Effector memory CD4-positive, alpha-beta T cell (primary cell): Measurements from ENCODE around the gene GRAP.
"Not testable (repeated sequence)": the region's sequence is repeated elsewhere in the genome, so short reads cannot be mapped to it uniquely, and the experiment has no call there.

Experiments used
- DNase-seq, 3 donors: peaks; one replicate each; pipeline ENCODE4 v3.0.0-alpha.2; 2020
- H3K27ac ChIP-seq: 2 replicates; pipeline ENCODE4 v1.7.0; 2013; ENCODE audit warnings: mild to moderate bottlenecking, low read length, moderate library complexity; ENCODE audit not compliant: insufficient read depth, poor library complexity, severe bottlenecking
- H3K27me3 ChIP-seq: replicated peaks from 2 replicates; pipeline ENCODE4 v1.7.0; 2013; ENCODE audit warnings: mild to moderate bottlenecking, low read length; ENCODE audit not compliant: insufficient read depth, control insufficient read depth, poor library complexity, severe bottlenecking
- H3K36me3 ChIP-seq: 2 replicates; pipeline ENCODE4 v1.7.0; 2013; ENCODE audit warnings: mild to moderate bottlenecking, low read length, moderate library complexity; ENCODE audit not compliant: control insufficient read depth, insufficient read depth
- H3K4me1 ChIP-seq: 2 replicates; pipeline ENCODE4 v1.7.0; 2013; ENCODE audit warnings: low read length, mild to moderate bottlenecking; ENCODE audit not compliant: control insufficient read depth, insufficient read depth, poor library complexity, severe bottlenecking
- H3K4me3 ChIP-seq: 2 replicates; pipeline ENCODE4 v1.7.0; 2013; ENCODE audit warnings: low read length, low read depth, mild to moderate bottlenecking; ENCODE audit not compliant: insufficient read depth, poor library complexity, severe bottlenecking
- H3K9me3 ChIP-seq: 2 replicates; pipeline ENCODE4 v1.7.0; 2013; ENCODE audit warnings: mild to moderate bottlenecking, low read length, moderate library complexity; ENCODE audit not compliant: control insufficient read depth
- total RNA-seq, 3 donors: gene quantifications; one replicate each; lab custom pipeline; 2026; lab: John Stamatoyannopoulos, UW

Gene GRAP
- total RNA-seq: 17.0 to 39.8 (median 34.1) reads per million in 3 donors

- H3K36me3 ChIP-seq, H3K4me1 ChIP-seq, H3K27me3 ChIP-seq, H3K9me3 ChIP-seq, DNase-seq, H3K27ac ChIP-seq, H3K4me3 ChIP-seq: not testable (repeated sequence)
Observed at GRCh38 chr17:19046782-19047375, at the start of gene GRAP. Gene GRAP (minus strand): TSS chr17:19046957. CDS start chr17:19046926, 31 bp downstream.

- H3K27me3 ChIP-seq, H3K4me1 ChIP-seq, H3K9me3 ChIP-seq, H3K36me3 ChIP-seq, H3K4me3 ChIP-seq, DNase-seq, H3K27ac ChIP-seq: not testable (repeated sequence)
Observed at GRCh38 chr17:19093684-19094438, 47.1 kb upstream of the GRAP start.

- H3K36me3 ChIP-seq, H3K9me3 ChIP-seq, H3K27me3 ChIP-seq, DNase-seq, H3K4me3 ChIP-seq, H3K4me1 ChIP-seq, H3K27ac ChIP-seq: not testable (repeated sequence)
Observed at GRCh38 chr17:19092737-19093683, 46.3 kb upstream of the GRAP start.

- H3K4me1 ChIP-seq, H3K36me3 ChIP-seq, DNase-seq, H3K27me3 ChIP-seq, H3K9me3 ChIP-seq, H3K27ac ChIP-seq, H3K4me3 ChIP-seq: not testable (repeated sequence)
Observed at GRCh38 chr17:19090058-19090772, 43.5 kb upstream of the GRAP start.

- H3K9me3 ChIP-seq, H3K4me1 ChIP-seq: not testable (repeated sequence)
Observed at GRCh38 chr17:19088804-19089685, 42.3 kb upstream of the GRAP start.

GRCh38 chr17:19077386-19077785 lies 30.6 kb upstream of the GRAP start:
- H3K4me1 ChIP-seq, DNase-seq, H3K27me3 ChIP-seq, H3K9me3 ChIP-seq, H3K27ac ChIP-seq, H3K36me3 ChIP-seq, H3K4me3 ChIP-seq: not testable (repeated sequence)

More at GRCh38 chr17:19088804-19089685, 42.3 kb upstream of the GRAP start:
- DNase-seq, H3K27ac ChIP-seq, H3K36me3 ChIP-seq, H3K4me3 ChIP-seq, H3K27me3 ChIP-seq: not testable (repeated sequence)

GRCh38 chr17:19076398-19077192 lies 29.8 kb upstream of the GRAP start:
- H3K4me3 ChIP-seq, H3K36me3 ChIP-seq, H3K4me1 ChIP-seq, H3K9me3 ChIP-seq, H3K27me3 ChIP-seq, H3K27ac ChIP-seq: not testable (repeated sequence)
- peak; percentile 0 to 8 (median 4) for DNase-seq

GRCh38 chr17:19070318-19071168 lies 23.8 kb upstream of the GRAP start:
- not testable (repeated sequence) for H3K36me3 ChIP-seq, DNase-seq, H3K27ac ChIP-seq, H3K9me3 ChIP-seq, H3K27me3 ChIP-seq, H3K4me1 ChIP-seq, H3K4me3 ChIP-seq
